CD4-positive, CD25-positive, alpha-beta regulatory T cell (primary cell): ENCODE data around the gene MADCAM1. TPM values are rescaled to one million over a fixed set of nuclear protein-coding genes. Genes with fewer than 3 reads are reported as not detected.
A peak's percentile ranks its signal among the peaks of the same experiment; 100 is the strongest.

ENCODE experiments used
- ATAC-seq, 2 donors: fragments of 150-1000 bp; cut with Tn5 transposase; one replicate each; pipeline ENCODE4 v1.10.0; 2021; ENCODE audit warnings: low read depth in 2 of 2, moderate number of reproducible peaks in 2 of 2, moderate library complexity in 1 of 2
- DNase-seq, 3 donors: peaks; one replicate each; pipeline versions ENCODE4 v3.0.0 to v3.0.0-alpha.2; 2012 to 2022; ENCODE audit warnings: mixed read lengths in 1 of 3
- H3K27ac ChIP-seq: one replicate; pipeline ENCODE4 v1.7.0; 2013; ENCODE audit warnings: mild to moderate bottlenecking, low read length; ENCODE audit not compliant: insufficient read depth, poor library complexity, severe bottlenecking
- H3K27me3 ChIP-seq: one replicate; pipeline ENCODE4 v1.7.0; 2013; ENCODE audit warnings: low read length; ENCODE audit not compliant: control insufficient read depth, insufficient read depth
- H3K36me3 ChIP-seq: one replicate; pipeline ENCODE4 v1.7.0; 2013; ENCODE audit warnings: mild to moderate bottlenecking, low read length, moderate library complexity; ENCODE audit not compliant: control insufficient read depth, insufficient read depth
- H3K4me1 ChIP-seq: 2 replicates; pipeline ENCODE4 v1.7.0; 2013; ENCODE audit warnings: mild to moderate bottlenecking, low read length; ENCODE audit not compliant: insufficient read depth, control insufficient read depth, poor library complexity, severe bottlenecking
- H3K4me3 ChIP-seq: one replicate; pipeline ENCODE4 v1.7.0; 2013; ENCODE audit warnings: low read depth, mild to moderate bottlenecking, low read length, moderate library complexity
- H3K9me3 ChIP-seq, 2 experiments: 1 replicate in 1 of 2; 2 replicates in 1 of 2; pipeline ENCODE4 v1.7.0; 2013; ENCODE audit warnings: low read length in 2 of 2, mild to moderate bottlenecking in 1 of 2, moderate library complexity in 1 of 2; ENCODE audit not compliant: control insufficient read depth in 2 of 2
- H3K27ac Mint-ChIP-seq, 3 donors: one replicate each; pipeline ENCODE4 v1.8.0; 2020 to 2022; ENCODE audit warnings: mild to moderate bottlenecking in 3 of 3, mixed read lengths in 3 of 3, moderate library complexity in 2 of 3
- H3K27me3 Mint-ChIP-seq: one replicate; pipeline ENCODE4 v1.8.0; 2022; ENCODE audit warnings: mild to moderate bottlenecking, mixed read lengths
- H3K36me3 Mint-ChIP-seq: one replicate; pipeline ENCODE4 v1.8.0; 2020; ENCODE audit warnings: mixed read lengths
- H3K4me1 Mint-ChIP-seq, 4 donors: one replicate each; pipeline ENCODE4 v1.8.0; 2020 to 2022; ENCODE audit warnings: mixed read lengths in 4 of 4, mild to moderate bottlenecking in 1 of 4
- H3K4me3 Mint-ChIP-seq, 4 donors: one replicate each; pipeline ENCODE4 v1.8.0; 2020 to 2022; ENCODE audit warnings: mild to moderate bottlenecking in 4 of 4, mixed read lengths in 4 of 4, moderate library complexity in 3 of 4
- H3K9me3 Mint-ChIP-seq, 7 donors: one replicate each; pipeline ENCODE4 v1.8.0; 2020 to 2022; ENCODE audit warnings: mixed read lengths in 7 of 7, mild to moderate bottlenecking in 3 of 7, moderate library complexity in 2 of 7
- polyA plus RNA-seq, 4 donors: library from polyadenylated mRNA; unstranded; fragments of 300-500 nt; fragmentation: Illumina TruSeq; gene quantifications; one replicate each; pipeline ENCODE4 v1.2.3, GENCODE V29; 2021
- total RNA-seq: library from RNA; stranded (reverse); gene quantifications from one replicate; pipeline ENCODE4 v1.2.3, GENCODE V29; 2022

MADCAM1 gene
- total and polyA plus RNA-seq, 5 donors from 2014 or later, result 0.16 to 0.52 (median 0.32) TPM; not detected in 1

DNA sequence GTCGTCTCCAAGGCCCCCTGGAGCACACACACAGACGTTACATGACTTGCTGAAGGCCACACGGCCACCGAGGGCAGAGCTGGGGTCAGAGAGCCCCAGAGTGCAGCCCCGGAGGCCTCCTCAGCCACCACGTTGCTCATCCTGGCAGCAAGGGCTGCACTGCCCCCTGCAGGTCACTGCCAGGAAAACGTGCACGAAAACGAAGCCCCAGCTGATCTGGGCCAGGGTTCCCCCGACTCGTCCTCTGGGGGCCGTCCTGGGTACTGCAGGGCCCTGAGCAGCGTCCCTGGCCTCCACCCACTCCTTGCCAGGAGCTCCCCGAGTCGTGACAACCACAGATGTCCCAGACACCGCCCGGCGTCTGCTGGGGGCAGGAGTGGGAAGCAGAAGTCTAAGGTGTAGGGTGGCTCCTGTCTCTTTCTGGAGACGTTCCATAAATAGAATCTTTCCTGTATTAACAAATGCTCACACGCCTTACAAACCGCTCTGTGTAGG lies 14.4 kb downstream of the MADCAM1 start:
- Histone ChIP-seq H3K36me3 (no peaks in the 10 kb centered on the region), H3K4me3 (peak overlapping the region; percentile 70), H3K27ac (peak overlapping the region; percentile 99), H3K27me3 (no peaks in the 10 kb centered on the region), H3K4me1 (peaks cover 55% of the 10 kb centered on the region), H3K9me3 (no peaks in the 10 kb centered on the region)
- peak overlapping the region; percentile 91 to 100 (median 98) for H3K27ac Mint-ChIP-seq
- ATAC-seq (peak; percentile 49 to 52), DNase-seq (peak; percentile 80 to 95 (median 91))
- H3K27me3 Mint-ChIP-seq, result peaks cover 4% of the 10 kb centered on the region
- H3K36me3 Mint-ChIP-seq, result no peaks in the 10 kb centered on the region
- peak overlapping the region; percentile 85 to 95 (median 91) for H3K4me3 Mint-ChIP-seq
- H3K4me1 Mint-ChIP-seq, result peaks cover 11 to 61% (median 27%) of the 10 kb centered on the region in 4 donors
- H3K9me3 Mint-ChIP-seq, result no peaks in the 10 kb centered on the region

DNA sequence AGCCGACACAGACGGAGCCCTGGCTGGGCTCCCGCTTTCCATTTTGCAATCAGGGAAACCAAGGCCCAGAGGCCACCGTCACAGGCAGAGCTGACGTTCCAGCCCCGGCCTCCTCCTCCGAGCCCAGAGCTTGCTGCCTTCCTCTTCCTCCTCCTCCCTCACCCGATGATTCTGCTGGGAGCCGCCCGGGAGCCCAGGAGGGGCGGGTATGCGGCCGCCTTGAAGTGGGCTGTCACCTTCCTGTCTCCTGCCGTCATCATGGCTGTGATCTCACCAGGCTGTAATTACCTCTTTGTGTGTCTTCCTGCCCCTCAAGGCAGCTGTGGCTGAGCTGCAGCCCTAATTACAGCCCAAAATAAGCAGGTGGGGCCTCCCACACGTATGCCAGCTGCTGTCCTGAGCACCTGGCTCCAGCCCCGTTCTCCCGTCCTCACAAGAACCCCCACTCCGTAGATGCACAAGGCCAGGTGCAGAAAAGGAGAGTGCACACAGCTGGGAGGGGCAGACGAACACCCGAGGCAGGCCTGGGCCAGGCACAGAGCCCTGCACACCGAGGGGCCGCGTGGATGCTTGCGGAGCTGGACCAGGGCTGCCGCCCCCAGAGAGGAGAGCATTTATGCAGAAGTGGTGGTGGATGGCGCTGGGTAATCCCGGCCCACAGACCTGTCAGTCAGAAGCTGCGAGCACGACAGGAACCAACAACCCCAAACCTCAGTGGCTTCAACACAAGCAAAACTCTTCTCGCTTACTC lies 15.0 kb downstream of the MADCAM1 start:
- peaks cover 11 to 60% (median 25%) of the 10 kb centered on the region in 4 donors for H3K4me1 Mint-ChIP-seq

DNA sequence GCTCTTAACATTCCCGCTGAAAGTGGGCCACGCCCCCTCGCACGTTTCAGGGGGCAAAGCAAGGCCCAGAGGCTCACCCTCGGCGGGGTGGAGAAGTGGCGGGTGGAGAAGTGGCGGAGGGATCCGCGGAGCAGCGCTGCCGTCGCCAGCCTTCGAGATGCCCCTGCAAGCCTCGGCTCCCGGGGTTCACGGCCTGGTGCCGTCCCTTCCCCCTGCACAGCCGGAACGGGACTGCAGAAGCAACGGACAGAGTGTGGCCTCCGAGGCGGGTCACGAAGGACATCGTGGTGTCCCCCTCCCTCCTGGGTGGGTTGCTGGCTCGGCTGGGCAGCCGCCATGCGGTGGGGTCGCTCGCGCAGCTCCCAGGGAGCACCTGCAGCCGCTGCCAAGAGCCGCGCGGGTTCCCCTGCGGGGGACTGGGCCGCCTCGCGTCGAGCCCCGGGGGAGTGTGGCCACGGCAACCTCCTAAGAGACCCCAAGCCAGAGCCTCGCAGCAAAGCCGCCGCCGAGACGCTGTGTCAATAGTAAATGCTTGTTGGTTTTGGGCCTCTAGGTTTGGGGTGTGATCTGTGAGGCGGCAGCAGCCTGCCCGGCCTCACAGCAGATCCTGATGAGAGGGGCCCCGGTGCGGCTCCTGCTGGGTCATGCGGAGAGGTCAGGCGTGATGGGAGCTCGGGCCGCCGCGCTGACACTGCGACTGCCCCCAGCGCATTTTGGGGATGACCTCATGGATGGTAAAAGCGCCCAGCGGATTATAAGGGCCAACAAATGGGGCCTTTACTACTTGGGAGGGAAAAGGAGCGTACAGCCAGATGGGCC lies 16.5 kb downstream of the MADCAM1 start:
- no peak for DNase-seq

More for the DNA sequence above, 15.0 kb downstream of the MADCAM1 start:
- Mint-ChIP-seq H3K4me3 (peak overlapping the region; percentile 85 to 95 (median 91)), H3K36me3 (no peaks in the 10 kb centered on the region), H3K27me3 (peaks cover 3% of the 10 kb centered on the region), H3K9me3 (no peaks in the 10 kb centered on the region), H3K27ac (peak overlapping the region; percentile 98 to 100 (median 98))
- Histone ChIP-seq H3K9me3 (no peaks in the 10 kb centered on the region), H3K4me3 (peak overlapping the region; percentile 70), H3K27me3 (no peaks in the 10 kb centered on the region), H3K4me1 (peaks cover 53% of the 10 kb centered on the region), H3K27ac (peak overlapping the region; percentile 99), H3K36me3 (no peaks in the 10 kb centered on the region)
- ATAC-seq, result peak; percentile 55 to 60
- peak; percentile 89 to 94 (median 94) for DNase-seq

DNA sequence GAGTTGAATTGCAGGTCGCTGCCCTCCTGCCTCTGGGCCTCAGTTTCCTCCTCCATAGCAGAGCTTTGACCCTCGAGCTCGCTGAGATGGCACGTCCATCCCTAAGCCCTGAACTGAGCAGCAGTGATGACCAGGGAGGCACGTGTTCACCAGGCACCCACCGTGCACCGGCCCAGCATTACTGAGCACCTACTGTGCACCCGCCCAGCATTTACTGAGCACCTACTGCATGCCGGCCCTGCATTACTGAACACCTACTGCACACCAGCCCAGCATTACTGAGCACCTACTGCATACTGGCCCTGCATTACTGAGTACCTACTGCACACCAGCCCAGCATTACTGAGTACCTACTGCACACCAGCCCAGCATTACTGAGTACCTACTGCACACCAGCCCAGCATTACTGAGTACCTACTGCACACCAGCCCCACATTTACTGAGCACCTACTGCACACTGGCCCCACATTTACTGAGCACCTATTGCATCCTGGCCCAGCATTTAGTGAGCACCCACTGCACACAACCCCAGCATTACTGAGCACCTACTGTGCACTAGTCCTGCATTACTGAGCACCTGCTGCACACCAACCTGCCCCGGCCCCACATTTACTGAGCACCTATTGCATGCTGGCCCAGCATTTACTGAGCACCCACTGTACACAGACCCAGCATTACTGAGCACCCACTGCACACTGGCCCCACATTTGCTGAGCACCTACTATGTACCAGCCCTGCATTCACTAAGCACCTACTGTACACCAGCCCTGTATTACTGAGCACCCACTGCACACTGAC lies 17.3 kb downstream of the MADCAM1 start:
- H3K36me3 Mint-ChIP-seq, result no peaks in the 10 kb centered on the region
- peak overlapping the region; percentile 58 to 89 (median 78) for H3K27ac Mint-ChIP-seq
- H3K27ac ChIP-seq, result peak overlapping the region; percentile 99
- H3K4me1 Mint-ChIP-seq, result peaks cover 6 to 50% (median 15%) of the 10 kb centered on the region in 4 donors
- no peak overlapping the region for H3K4me3 ChIP-seq
- no peaks in the 10 kb centered on the region for H3K27me3 ChIP-seq
- ATAC-seq (no peak), DNase-seq (no peak)
- peak overlapping the region in 1 of 4 donors; percentile 7 for H3K4me3 Mint-ChIP-seq
- H3K4me1 ChIP-seq, result peaks cover 41% of the 10 kb centered on the region
- H3K9me3 ChIP-seq, result no peaks in the 10 kb centered on the region
- no peaks in the 10 kb centered on the region for H3K27me3 Mint-ChIP-seq
- H3K9me3 Mint-ChIP-seq, result no peaks in the 10 kb centered on the region
- H3K36me3 ChIP-seq, result no peaks in the 10 kb centered on the region

More for the DNA sequence above, 16.5 kb downstream of the MADCAM1 start:
- no peaks in the 10 kb centered on the region for H3K36me3 Mint-ChIP-seq
- no peak for ATAC-seq
- peaks cover 46% of the 10 kb centered on the region for H3K4me1 ChIP-seq
- H3K4me1 Mint-ChIP-seq, result peaks cover 6 to 57% (median 20%) of the 10 kb centered on the region in 4 donors
- H3K27me3 Mint-ChIP-seq, result no peaks in the 10 kb centered on the region
- peak overlapping the region in 2 of 3 donors; percentile 98 to 100 for H3K27ac Mint-ChIP-seq
- no peaks in the 10 kb centered on the region for H3K9me3 ChIP-seq
- no peaks in the 10 kb centered on the region for H3K9me3 Mint-ChIP-seq
- H3K36me3 ChIP-seq, result no peaks in the 10 kb centered on the region
- H3K4me3 ChIP-seq, result no peak overlapping the region
- H3K27me3 ChIP-seq, result no peaks in the 10 kb centered on the region
- H3K4me3 Mint-ChIP-seq, result no peak overlapping the region
- peak overlapping the region; percentile 99 for H3K27ac ChIP-seq

DNA sequence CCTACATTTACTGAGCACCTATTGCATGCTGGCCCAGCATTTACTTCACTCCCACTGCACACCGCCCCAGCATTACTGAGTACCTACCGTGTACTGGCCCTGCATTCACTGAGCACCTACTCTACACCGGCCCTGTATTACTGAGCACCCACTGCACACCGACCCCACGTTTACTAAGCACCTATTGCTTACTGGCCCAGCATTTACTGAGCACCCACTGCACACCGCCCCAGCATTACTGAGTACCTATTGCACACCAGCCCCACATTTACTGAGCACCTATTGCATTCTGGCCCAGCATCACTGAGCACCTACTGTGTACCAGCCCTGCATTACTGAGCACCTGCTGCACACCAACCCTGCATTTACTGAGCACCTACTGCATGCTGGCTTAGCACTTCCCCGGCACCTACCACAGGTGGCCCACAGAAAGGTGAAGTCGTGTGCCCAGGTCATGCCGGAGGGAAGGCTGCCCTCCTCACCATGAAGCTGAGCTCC lies 17.9 kb downstream of the MADCAM1 start:
- H3K27ac ChIP-seq, result peak overlapping the region; percentile 5
- Mint-ChIP-seq H3K27ac (peak overlapping the region; percentile 58 to 89 (median 78)), H3K27me3 (no peaks in the 10 kb centered on the region), H3K36me3 (no peaks in the 10 kb centered on the region), H3K4me1 (peaks cover 6 to 45% (median 15%) of the 10 kb centered on the region in 4 donors), H3K4me3 (peak overlapping the region in 1 of 4 donors; percentile 7), H3K9me3 (no peaks in the 10 kb centered on the region)
- ATAC-seq (no peak), DNase-seq (no peak)
- H3K36me3 ChIP-seq, result no peaks in the 10 kb centered on the region
- H3K4me1 ChIP-seq, result peaks cover 40% of the 10 kb centered on the region
- no peaks in the 10 kb centered on the region for H3K9me3 ChIP-seq
- no peaks in the 10 kb centered on the region for H3K27me3 ChIP-seq
- no peak overlapping the region for H3K4me3 ChIP-seq

DNA sequence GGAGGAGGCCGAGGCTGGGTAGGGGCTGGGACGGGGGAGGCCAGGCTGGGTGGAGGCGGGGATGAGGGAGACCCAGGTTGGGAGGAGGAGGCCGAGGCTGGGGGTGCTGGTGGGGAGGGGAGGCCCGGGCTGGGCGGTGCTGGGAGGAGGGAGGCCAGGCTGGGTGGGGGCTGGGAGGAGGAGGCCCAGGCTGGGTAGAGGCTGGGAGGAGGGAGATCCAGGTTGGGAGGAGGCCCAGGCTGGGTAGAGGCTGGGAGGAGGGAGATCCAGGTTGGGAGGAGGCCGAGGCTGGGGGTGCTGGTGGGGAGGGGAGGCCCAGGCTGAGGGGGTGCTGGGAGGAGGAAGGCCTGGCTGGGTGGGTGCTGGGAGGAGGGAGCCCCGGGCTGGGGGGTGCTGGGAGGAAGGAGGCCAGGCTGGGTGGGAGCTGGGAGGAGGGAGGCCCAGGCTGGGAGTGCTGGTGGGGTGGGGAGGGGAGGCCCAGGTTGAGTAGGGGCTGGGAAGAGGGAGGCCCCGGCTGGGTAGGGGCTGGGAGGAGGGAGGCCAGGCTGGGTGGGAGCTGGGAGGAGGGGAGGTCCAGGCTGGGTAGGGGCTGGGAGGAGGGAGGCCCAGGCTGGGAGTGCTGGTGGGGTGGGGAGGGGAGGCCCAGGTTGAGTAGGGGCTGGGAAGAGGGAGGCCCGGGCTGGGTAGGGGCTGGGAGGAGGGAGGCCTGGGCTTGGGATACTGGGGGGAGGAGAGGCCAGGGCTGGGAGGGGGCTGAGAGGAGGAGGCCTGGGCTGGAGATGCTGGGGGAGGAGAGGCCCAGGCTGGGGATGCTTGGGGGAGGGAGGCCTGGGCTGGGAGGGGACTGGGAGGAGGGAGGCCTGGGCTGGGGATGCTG lies 21.7 kb downstream of the MADCAM1 start:
- Histone ChIP-seq H3K27me3 (no peaks in the 10 kb centered on the region), H3K36me3 (no peaks in the 10 kb centered on the region), H3K4me3 (no peak overlapping the region), H3K4me1 (peaks cover 12% of the 10 kb centered on the region), H3K27ac (no peak overlapping the region), H3K9me3 (no peaks in the 10 kb centered on the region)
- Mint-ChIP-seq H3K4me1 (peaks cover 0 to 21% (median 2%) of the 10 kb centered on the region in 4 donors), H3K9me3 (no peaks in the 10 kb centered on the region), H3K36me3 (no peaks in the 10 kb centered on the region), H3K27me3 (no peaks in the 10 kb centered on the region), H3K27ac (no peak overlapping the region), H3K4me3 (no peak overlapping the region)
- DNase-seq, result no peak
- no peak for ATAC-seq
